ENCODE results near the gene KCNH8.
"Not testable (repeated sequence)": the region's sequence is repeated elsewhere in the genome, so short reads cannot be mapped to it uniquely, and the experiment has no call there.

The KCNH8 gene

GRCh38 chr3:19173945-19174344 lies 25.6 kb downstream of the KCNH8 start:
- no peak for DNase-seq (ENCODE audit: low read depth, low spot score)

GRCh38 chr3:19183584-19183983 lies 35.3 kb downstream of the KCNH8 start:
- no peak for DNase-seq (ENCODE audit: low read depth, low spot score)

- no peak for DNase-seq (ENCODE audit: low read depth, low spot score)
These were observed 41.8 kb downstream of the KCNH8 start for GRCh38 chr3:19190126-19190525.

- DNase-seq (ENCODE audit: low read depth, low spot score) = no peak
These were observed 42.3 kb downstream of the KCNH8 start for GRCh38 chr3:19190602-19191001.

GRCh38 chr3:19199131-19199530 lies 50.8 kb downstream of the KCNH8 start:
- DNase-seq (ENCODE audit: low read depth, low spot score) = no peak

- DNase-seq (ENCODE audit: low read depth, low spot score) = no peak
These were observed 54.0 kb downstream of the KCNH8 start for GRCh38 chr3:19202303-19202702.

- DNase-seq (ENCODE audit: low read depth, low spot score) = no peak
These were observed 54.4 kb downstream of the KCNH8 start for GRCh38 chr3:19202754-19203153.

- no peak for DNase-seq (ENCODE audit: low read depth, low spot score)
These were observed 58.2 kb downstream of the KCNH8 start for GRCh38 chr3:19206540-19206939.

- no peak for DNase-seq (ENCODE audit: low read depth, low spot score)
These were observed 65.4 kb downstream of the KCNH8 start for GRCh38 chr3:19213603-19214220.

GRCh38 chr3:19215427-19215826 lies 67.1 kb downstream of the KCNH8 start:
- no peak for DNase-seq (ENCODE audit: low read depth, low spot score)

GRCh38 chr3:19216669-19217337 lies 68.5 kb downstream of the KCNH8 start:
- no peak for DNase-seq (ENCODE audit: low read depth, low spot score)

GRCh38 chr3:19220311-19220710 lies 72.0 kb downstream of the KCNH8 start:
- DNase-seq (ENCODE audit: low read depth, low spot score) = no peak

GRCh38 chr3:19221081-19221480 lies 72.8 kb downstream of the KCNH8 start:
- DNase-seq (ENCODE audit: low read depth, low spot score) = no peak

- no peak for DNase-seq (ENCODE audit: low read depth, low spot score)
These were observed 78.2 kb downstream of the KCNH8 start for GRCh38 chr3:19226479-19226878.

- no peak for DNase-seq (ENCODE audit: low read depth, low spot score)
These were observed 79.9 kb downstream of the KCNH8 start for GRCh38 chr3:19228167-19228566.

GRCh38 chr3:19229086-19229485 lies 80.8 kb downstream of the KCNH8 start:
- DNase-seq (ENCODE audit: low read depth, low spot score) = no peak

- not testable (repeated sequence) for DNase-seq (ENCODE audit: low read depth, low spot score)
These were observed 81.6 kb downstream of the KCNH8 start for GRCh38 chr3:19229881-19230280.

- DNase-seq (ENCODE audit: low read depth, low spot score) = no peak
These were observed 83.6 kb downstream of the KCNH8 start for GRCh38 chr3:19231792-19232461.

GRCh38 chr3:19232566-19232965 lies 84.3 kb downstream of the KCNH8 start:
- no peak for DNase-seq (ENCODE audit: low read depth, low spot score)

- DNase-seq (ENCODE audit: low read depth, low spot score) = not testable (repeated sequence)
These were observed 85.8 kb downstream of the KCNH8 start for GRCh38 chr3:19233882-19234784.

- no peak for DNase-seq (ENCODE audit: low read depth, low spot score)
These were observed 99.8 kb downstream of the KCNH8 start for GRCh38 chr3:19248143-19248542.

- no peak for DNase-seq (ENCODE audit: low read depth, low spot score)
These were observed 100.5 kb downstream of the KCNH8 start for GRCh38 chr3:19248767-19249166.
